Astrocyte of the spinal cord (primary cell): ENCODE data around the gene C6.

Source experiments
- DNase-seq: peaks from one replicate; pipeline ENCODE4 v3.0.0; 2011; ENCODE audit warnings: low read depth, low spot score
- H3K4me3 ChIP-seq: 2 replicates; pipeline ENCODE4 v1.5.1; 2011; ENCODE audit warnings: low read depth, mild to moderate bottlenecking, low read length, moderate library complexity
- CTCF ChIP-seq: IDR thresholded peaks from 2 replicates; pipeline ENCODE4 v1.5.1; 2012; ENCODE audit warnings: low read depth, mild to moderate bottlenecking, low read length, inconsistent platforms
- in situ Hi-C: cut with HindIII; loops from 2 replicates; pipeline ENCODE4 v1.10.0; 2017; ENCODE audit warnings: low sequenced_read_pairs

The C6 gene

GRCh38 chr5:41120600-41120999 is 92.7 kb downstream of the C6 start:
- no peak overlapping the region for H3K4me3 ChIP-seq
- in situ Hi-C loops, result no loop called here
- DNase-seq, result no peak
- TF ChIP-seq CTCF, result no peak

GRCh38 chr5:41118177-41118576 is 95.2 kb downstream of the C6 start:
- no peak overlapping the region for H3K4me3 ChIP-seq

GRCh38 chr5:41115281-41115680 is 98.1 kb downstream of the C6 start:
- peak; percentile 87 for DNase-seq
- no peak for TF ChIP-seq CTCF
- H3K4me3 ChIP-seq, result no peak overlapping the region
- in situ Hi-C loops, result no loop called here

More at GRCh38 chr5:41118177-41118576, 95.2 kb downstream of the C6 start:
- in situ Hi-C loops, result no loop called here
- DNase-seq, result no peak
- no peak for TF ChIP-seq CTCF

GRCh38 chr5:41112486-41113455 is 100.6 kb downstream of the C6 start:
- in situ Hi-C loops, result no loop called here
- no peak overlapping the region for H3K4me3 ChIP-seq
- DNase-seq, result no peak
- no peak for TF ChIP-seq CTCF

GRCh38 chr5:41109186-41109585 is 104.1 kb downstream of the C6 start:
- TF ChIP-seq CTCF, result no peak
- no peak overlapping the region for H3K4me3 ChIP-seq
- no peak for DNase-seq
- in situ Hi-C loops, result no loop called here

- no peak for TF ChIP-seq CTCF
- in situ Hi-C loops, result no loop called here
- no peak overlapping the region for H3K4me3 ChIP-seq
- no peak for DNase-seq
Observed at GRCh38 chr5:41102341-41102740, 111.0 kb downstream of the C6 start.
